ENCODE results near the gene KLHL40.

- TF ChIP-seq POLR2AphosphoS5 (IDR thresholded peaks at IDR 0.05; ENCODE audit: borderline replicate concordance, low read depth, low read length) (no peak), EZH2 (IDR thresholded peaks at IDR 0.05) (no peak), FOXP2 (optimal IDR thresholded peaks at IDR 0.05; ENCODE audit: control extremely low read depth, extremely low read length, insufficient read depth) (no peak)
Observed at GRCh38 chr3:42664438-42664803, 20.9 kb upstream of the KLHL40 start.
